Measurements from ENCODE around the gene CDKL2.
"Not testable (repeated sequence)": the region's sequence is repeated elsewhere in the genome, so short reads cannot be mapped to it uniquely, and the experiment has no call there.

The CDKL2 gene

DNA sequence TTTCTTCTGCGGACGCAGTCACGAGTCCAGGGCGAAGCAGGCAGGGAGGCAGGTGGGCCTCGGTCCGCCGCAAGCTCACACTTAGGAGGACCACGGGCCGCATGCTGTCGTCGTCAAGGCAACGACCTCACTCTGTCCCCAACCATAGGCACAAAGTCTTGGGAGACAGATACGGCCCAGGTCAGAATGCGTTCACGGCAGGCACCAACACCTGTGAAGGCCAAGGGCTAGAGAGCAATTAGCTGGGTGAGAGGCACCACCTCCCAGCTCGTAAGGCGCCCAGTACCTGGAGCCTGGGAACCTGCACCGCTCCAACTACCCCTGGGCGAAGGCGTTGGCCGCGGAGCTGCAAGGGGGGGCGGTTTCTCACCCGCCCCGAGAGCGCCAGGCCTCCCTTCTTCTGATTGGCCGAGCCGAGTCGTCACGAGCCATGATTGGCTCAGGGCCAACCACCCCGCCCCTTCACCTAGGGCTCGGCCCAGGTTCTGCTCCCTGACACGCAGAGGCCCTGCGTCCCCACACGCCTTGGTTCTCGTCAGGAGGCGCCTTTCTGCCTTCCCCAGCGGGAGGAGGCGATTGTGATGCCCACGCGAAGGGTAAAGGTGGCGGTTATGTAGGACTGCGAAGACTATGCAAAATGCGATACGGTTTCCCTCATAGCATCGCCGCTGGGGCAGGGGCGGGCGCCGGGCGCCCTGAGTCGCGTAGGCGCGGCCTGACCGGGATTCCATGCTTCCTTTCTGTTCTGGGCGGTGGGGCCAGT lies at the start of gene CDKL2:
CDKL2 (minus strand) TSS at position 355 of the 763 bp plus-strand sequence. CDS start 4,540 bp downstream, outside the sequence.
- peak; percentile 20 for DNase-seq

GRCh38 chr4:75678965-75679364 lies 48.6 kb upstream of the CDKL2 start:
- no peak for DNase-seq

DNA sequence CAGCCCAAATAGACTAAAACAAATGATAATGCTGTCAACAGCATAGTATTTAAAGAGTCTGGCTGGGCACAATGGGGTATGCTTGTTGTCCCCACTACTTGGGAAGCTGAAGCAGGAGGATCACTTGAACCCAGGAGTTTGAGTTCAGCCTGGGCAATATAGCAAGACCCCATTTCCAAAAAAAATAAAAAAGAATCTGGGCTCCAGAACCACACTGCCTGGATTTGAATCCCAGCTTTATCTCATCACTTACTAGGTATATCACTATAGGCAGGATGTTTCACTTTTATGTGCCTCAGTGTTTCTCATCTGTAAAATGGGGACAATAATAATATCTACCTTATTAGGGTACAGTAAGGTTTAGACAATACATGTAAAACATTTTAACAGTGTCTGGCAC lies 48.1 kb upstream of the CDKL2 start:
- DNase-seq, result no peak

- no peak for DNase-seq
Observed at GRCh38 chr4:75675004-75675531, 44.7 kb upstream of the CDKL2 start.

GRCh38 chr4:75673959-75674328 lies 43.6 kb upstream of the CDKL2 start:
- no peak for DNase-seq

- peak; percentile 87 for DNase-seq
Observed at GRCh38 chr4:75673027-75673958, 43.0 kb upstream of the CDKL2 start, which contains the start of gene G3BP2. TSS of gene G3BP2 (minus strand) at chr4:75673411. CDS start at chr4:75662025, 11,386 bp downstream.

DNA sequence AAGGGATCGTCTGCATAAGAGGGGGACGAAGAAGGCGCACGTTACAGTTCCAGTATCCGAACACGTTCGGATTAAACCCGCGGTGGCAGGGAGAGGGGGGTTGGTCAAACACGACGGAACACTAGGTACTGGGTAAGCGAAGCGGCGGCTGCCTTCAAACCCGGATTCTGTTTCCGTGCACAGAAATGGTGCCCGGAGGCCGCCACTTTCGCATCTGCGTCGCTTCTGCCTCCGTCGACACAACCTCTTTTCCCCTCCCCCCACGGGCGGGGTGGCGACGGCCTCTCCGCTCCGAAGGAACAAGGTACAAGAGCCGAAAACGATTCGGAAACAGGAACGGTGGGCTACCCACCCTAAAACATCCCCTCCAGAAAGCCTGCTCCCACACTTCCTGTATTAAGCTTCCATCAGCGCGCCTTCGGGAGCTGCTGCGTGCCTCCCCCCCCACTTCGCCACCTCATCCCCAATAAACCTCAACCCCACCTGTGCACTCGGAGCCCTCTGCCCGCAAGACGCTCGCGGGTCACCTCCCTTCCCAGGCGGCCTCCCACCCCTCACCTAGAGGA lies 42.2 kb upstream of the CDKL2 start:
- peak; percentile 4 for DNase-seq

- no peak for DNase-seq
Observed at GRCh38 chr4:75671802-75672421, 41.6 kb upstream of the CDKL2 start.

DNA sequence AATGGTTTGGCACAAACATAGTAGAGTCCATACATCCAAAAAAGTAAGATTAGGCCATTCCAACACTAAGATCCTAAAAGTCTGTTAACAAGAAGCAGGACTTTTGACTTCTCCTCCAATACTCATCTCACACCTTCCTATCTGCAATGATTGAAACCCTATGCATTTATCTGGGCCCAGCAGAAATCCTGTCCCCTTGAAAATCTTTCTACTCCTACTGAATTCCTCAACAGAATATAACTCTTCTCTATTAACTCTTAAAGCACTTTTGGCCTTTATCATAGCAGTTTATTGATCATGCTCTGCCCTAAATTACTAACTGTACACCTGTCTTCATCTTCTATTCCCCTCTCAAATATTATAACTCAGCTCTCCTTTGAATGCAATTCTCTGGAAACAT lies 38.3 kb upstream of the CDKL2 start:
- no peak for DNase-seq

- not testable (repeated sequence) for DNase-seq
Observed at GRCh38 chr4:75667636-75668035, 37.3 kb upstream of the CDKL2 start.

GRCh38 chr4:75666299-75666698 lies 36.0 kb upstream of the CDKL2 start:
- no peak for DNase-seq

GRCh38 chr4:75664604-75665003 lies 34.3 kb upstream of the CDKL2 start:
- not testable (repeated sequence) for DNase-seq

DNA sequence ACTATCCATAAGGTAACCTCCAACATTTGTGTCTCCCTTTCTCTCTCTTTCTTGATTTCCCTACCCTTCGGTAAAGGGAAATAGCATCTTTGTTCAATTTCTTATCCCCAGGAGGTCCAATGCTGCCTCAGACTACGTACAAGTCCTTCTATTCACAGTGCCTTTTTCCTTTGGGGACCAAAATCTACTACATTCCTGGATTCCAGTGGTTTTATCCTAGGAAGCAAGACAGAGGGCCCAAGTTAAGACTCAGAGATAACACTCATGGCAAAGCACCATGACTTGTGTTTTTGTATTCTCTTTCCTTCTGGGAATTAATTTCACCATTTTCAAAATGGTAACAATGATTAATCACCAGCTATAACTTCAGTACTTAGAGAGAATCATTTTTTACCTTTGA lies 32.3 kb upstream of the CDKL2 start:
- no peak for DNase-seq

DNA sequence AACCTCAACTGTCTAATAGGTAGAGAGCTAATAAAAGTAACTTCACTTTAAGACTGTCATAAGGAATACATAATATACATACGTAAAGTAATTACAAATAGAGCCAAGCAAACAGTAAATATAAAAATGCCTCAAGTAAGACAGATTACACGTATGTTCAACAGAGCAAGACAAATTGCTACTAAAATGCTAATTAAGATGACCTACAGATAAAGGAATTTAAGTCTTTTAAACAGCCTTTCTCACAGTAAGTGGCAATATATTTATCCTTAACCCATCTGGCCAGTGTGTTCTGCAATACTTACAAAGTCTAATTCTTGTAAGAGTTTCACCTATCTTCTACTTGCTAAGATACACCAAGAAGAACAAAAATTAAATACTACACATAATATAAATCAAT lies 30.2 kb upstream of the CDKL2 start:
- no peak for DNase-seq

GRCh38 chr4:75659512-75660031 lies 29.2 kb upstream of the CDKL2 start:
- no peak for DNase-seq

GRCh38 chr4:75658876-75659275 lies 28.5 kb upstream of the CDKL2 start:
- no peak for DNase-seq

GRCh38 chr4:75655562-75655961 lies 25.2 kb upstream of the CDKL2 start:
- no peak for DNase-seq

- DNase-seq, result no peak
Observed at GRCh38 chr4:75654905-75655304, 24.6 kb upstream of the CDKL2 start.

DNA sequence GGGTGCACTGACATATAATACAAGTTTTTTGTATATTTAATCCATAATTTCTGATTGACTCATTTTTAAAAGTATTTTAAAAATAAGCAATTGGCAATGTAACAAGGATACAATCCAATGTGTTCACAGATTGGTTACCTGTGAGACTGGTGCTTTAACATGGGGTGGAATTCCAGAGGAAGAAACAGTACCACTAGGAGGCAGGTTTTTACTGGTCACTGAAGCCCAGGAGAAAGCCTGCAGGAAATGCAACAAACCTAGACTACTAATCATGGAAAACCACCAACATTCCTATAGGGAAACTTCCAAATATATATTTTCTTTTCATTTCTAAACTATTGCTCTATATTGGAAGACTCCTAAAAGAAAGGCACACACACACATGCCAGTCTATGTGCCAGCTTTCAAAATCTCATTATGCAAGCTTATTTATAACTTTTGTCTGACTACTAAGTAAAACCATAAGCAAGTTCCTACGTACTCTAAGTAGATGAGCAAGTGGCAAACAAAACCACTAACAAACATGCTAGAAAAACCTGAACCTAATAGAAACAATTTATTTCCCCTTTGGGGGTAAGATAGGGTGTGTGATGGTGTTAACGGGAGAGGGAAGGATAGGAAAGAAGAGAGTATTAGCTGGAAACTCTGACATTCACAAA lies 23.6 kb upstream of the CDKL2 start:
- DNase-seq, result no peak

- DNase-seq, result no peak
Observed at GRCh38 chr4:75644095-75644494, 13.8 kb upstream of the CDKL2 start.

DNA sequence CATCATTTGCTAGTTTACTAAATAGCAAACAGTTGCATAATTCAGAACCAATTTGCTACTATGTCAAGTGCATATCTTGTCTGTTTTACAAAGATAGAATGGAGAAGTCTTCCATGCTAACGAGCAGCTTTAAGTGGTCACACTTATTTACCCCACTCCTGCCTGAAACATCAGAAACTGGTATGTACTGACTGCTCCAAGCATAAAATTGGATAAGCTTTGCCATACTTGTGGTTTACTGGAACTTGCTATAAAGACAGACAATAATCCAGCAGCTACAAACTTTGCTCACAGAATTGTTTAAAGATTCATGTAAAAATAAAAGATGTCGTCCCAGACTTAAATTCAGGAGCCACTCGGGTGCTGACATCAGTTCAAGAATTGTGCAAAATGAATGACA lies 13.3 kb upstream of the CDKL2 start:
- no peak for DNase-seq

DNA sequence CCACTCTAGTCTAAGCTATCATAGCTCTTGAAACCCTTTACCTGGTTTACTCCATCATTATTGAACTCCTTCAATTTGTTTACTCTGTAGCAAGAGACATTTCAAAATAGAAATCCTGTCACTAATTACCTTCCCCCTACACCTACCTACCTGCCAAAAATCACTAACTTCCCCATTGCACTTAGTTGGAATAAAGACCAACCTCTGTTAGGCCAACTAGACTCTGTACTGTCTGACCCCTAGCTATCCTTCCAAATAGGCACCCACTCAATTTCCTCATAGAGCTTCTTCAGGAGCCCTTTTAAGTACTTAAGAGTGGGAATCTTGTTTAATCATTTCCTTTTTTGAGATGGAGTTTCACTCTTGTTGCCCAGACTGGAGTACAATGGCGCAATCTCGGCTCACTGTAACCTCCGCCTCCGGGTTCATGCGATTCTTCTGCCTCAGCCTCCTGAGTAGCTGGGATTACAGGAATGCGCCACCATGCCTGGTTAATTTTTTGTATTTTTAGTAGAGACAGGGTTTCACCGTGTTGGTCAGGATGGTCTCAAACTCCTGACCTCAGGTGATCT lies 8.9 kb upstream of the CDKL2 start:
- no peak for DNase-seq

Data from DMS 273 treated with DMSO at 0.1 percent for 48 hours (cell line).